NAMALWA (cell line): ENCODE results near the gene THSD4.
"Not testable (repeated sequence)": the region's sequence is repeated elsewhere in the genome, so short reads cannot be mapped to it uniquely, and the experiment has no call there.

Experiments used
- DNase-seq: peaks from one replicate; pipeline ENCODE4 v3.0.0-alpha.2; 2015; ENCODE audit warnings: low spot score

THSD4 gene

GRCh38 chr15:71386448-71387236 is 271.4 kb downstream of the THSD4 start:
- peak; percentile 35 for DNase-seq

- DNase-seq: no peak
These were observed 272.5 kb downstream of the THSD4 start for GRCh38 chr15:71387810-71388209.

- no peak for DNase-seq
These were observed 274.8 kb downstream of the THSD4 start for GRCh38 chr15:71390096-71390495.

GRCh38 chr15:71391421-71392088 is 276.3 kb downstream of the THSD4 start:
- no peak for DNase-seq

- no peak for DNase-seq
These were observed 277.6 kb downstream of the THSD4 start for GRCh38 chr15:71392861-71393283.

GRCh38 chr15:71393383-71393782 is 278.1 kb downstream of the THSD4 start:
- no peak for DNase-seq

GRCh38 chr15:71396536-71397125 is 281.4 kb downstream of the THSD4 start:
- DNase-seq: no peak

GRCh38 chr15:71397377-71397776 is 282.1 kb downstream of the THSD4 start:
- no peak for DNase-seq

GRCh38 chr15:71400294-71400693 is 285.0 kb downstream of the THSD4 start:
- no peak for DNase-seq

- not testable (repeated sequence) for DNase-seq
These were observed 286.5 kb downstream of the THSD4 start for GRCh38 chr15:71401728-71402127.

- no peak for DNase-seq
These were observed 294.3 kb downstream of the THSD4 start for GRCh38 chr15:71409541-71409940.

- DNase-seq: no peak
These were observed 295.1 kb downstream of the THSD4 start for GRCh38 chr15:71410347-71410746.

- DNase-seq: no peak
These were observed 296.5 kb downstream of the THSD4 start for GRCh38 chr15:71411538-71412482.

- DNase-seq: no peak
These were observed 298.1 kb downstream of the THSD4 start for GRCh38 chr15:71413419-71413818.

- no peak for DNase-seq
These were observed 299.6 kb downstream of the THSD4 start for GRCh38 chr15:71414853-71415252.

GRCh38 chr15:71422530-71423259 is 307.4 kb downstream of the THSD4 start:
- DNase-seq: no peak

GRCh38 chr15:71424765-71425164 is 309.5 kb downstream of the THSD4 start:
- no peak for DNase-seq

GRCh38 chr15:71425388-71425787 is 310.1 kb downstream of the THSD4 start:
- no peak for DNase-seq

- DNase-seq: no peak
These were observed 311.5 kb downstream of the THSD4 start for GRCh38 chr15:71426792-71427191.

GRCh38 chr15:71430782-71431181 is 315.5 kb downstream of the THSD4 start:
- DNase-seq: no peak
